Measurements from ENCODE around the gene PISD.

Gene PISD

GRCh38 chr22:31623592-31624304 is 38.3 kb downstream of the PISD start:
- no peak for DNase-seq

DNA sequence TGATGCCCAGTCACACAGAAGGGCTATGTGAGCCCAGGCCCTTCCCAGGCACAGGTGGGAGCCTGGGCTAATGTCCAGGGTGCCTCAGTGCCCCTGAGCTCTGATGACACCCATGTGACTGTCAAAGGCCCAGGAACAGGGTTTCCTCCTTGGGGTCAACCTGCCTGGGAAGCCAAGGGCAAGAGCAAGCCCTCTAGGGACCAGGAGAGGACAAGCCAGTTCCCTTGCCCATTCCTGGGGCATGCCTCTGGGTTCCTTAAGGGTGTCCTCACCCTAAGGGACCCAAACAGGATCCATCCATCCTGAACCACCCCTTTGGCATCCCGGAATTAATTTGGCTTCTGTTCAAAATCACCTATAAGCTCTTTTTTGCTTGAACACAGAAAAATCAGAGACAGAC is 39.0 kb downstream of the PISD start:
- DNase-seq, result no peak

DNA sequence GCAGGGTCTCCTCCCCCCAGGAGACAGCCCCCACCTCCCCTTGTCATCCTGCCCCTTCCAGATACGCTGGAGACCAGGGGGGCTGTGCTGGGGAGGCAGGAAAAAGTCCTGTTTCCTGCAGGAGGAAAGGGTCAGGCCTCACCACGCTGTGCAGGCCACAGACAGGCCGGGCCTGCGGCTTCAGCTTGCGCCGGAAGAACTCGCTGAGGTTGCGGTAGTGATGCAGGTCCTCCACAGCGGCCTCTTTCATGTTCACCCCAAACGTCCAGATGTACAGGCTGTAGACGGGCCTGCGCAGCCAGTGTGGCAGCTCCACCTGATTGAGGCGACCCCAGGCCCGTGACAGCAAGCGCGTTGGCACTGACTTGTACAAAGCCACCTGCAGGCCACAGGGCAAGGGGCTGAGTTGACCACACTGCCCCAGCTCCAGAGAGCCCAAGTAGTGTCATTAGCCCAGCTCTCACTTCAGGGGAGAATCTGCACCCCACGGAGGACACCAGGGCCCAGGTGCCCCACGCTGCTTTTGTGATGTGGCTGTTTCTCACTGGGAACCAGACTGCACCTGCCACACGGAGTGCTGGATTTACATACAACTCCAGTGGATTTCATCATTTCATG is 40.4 kb downstream of the PISD start:
- no peak for DNase-seq

DNA sequence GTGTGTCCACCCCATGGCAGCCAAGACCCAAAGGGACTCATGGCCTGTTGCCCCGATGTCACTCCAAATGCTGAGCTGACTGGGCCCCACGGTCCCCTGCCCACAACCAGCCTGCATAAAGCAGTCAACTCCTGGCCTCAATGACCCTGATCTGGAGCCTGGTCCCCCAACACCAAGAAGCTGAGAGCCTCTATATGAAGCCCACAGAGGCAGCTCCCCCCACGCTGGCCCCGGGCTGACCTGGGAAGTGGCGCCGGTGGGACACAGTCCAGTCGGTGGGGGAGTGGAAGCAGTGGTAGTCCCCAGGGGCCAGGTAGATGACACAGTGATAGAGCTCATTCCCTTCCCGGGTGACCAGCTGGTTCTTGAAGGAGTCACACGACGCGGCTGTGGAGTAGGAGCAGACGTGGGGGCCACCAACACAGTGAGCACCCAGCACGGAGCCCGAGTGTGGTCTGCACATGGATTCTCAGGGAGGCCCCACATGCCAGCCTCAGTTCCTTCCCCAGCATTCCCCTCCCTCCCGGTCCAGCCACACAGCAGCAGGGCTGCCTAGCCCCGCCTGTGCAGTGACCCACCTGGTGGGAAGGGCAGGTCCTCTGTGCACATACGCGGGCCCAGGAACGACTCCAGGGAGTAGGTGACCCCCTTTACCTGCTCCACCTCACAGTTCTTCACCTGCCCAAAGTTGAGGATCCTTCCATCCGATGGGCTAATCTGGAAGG is 41.1 kb downstream of the PISD start:
- DNase-seq, result no peak

DNA sequence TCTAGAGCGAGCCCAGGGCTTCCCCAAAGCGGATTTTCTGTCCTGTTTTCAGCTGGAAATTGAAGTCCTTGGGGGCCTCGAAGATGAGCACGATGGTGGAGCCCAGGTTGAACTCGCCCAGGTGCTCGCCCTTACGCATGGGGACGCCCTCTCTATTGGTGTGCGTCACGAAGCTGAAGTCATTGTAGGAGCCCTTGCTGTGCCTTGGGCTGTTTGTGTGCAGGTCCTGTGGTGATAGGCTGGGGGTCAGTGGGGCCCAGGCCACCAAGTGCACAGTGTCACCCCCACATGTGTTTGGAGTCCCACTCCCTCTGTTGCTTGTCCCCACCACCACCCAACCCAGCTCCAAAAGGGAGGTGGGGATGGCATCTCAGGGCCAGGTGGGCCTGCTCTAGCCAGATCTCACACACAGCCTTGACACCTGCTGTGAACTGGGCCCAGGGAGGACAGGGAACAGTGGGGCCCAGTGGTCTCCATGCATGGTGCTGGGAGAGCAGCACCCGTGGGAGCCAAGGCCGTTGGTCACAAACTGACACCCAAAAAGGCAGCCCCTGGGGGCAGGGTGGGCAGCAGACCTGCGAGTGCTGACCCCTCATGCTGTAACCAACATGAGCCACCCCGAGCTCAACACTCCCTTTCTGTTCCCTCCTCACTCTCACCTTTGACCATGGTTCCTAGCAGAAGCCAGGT is 42.3 kb downstream of the PISD start:
- no peak for DNase-seq

- no peak for DNase-seq
Measured at GRCh38 chr22:31618471-31619176, 43.4 kb downstream of the PISD start.

DNA sequence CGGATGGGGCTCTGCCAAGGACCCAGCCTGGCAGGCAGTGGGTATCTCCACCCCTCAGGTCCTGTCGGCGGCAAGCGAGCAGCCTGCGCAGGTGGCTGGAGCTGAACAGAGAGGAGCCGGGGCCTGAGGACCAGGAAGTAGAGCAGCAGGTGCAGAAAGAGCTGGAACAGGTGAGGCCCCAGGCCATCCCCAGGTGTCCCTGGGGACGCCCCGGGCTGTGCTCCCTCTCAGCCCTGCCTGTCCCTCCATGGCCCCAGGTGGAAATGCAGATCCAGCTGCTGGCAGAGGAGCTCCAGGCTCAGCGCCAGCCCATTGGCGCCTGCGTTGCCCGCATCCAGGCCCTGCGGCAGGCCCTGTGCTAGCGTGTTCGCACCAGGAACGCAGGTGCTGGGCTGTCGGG is 44.0 kb downstream of the PISD start:
- no peak for DNase-seq

DNA sequence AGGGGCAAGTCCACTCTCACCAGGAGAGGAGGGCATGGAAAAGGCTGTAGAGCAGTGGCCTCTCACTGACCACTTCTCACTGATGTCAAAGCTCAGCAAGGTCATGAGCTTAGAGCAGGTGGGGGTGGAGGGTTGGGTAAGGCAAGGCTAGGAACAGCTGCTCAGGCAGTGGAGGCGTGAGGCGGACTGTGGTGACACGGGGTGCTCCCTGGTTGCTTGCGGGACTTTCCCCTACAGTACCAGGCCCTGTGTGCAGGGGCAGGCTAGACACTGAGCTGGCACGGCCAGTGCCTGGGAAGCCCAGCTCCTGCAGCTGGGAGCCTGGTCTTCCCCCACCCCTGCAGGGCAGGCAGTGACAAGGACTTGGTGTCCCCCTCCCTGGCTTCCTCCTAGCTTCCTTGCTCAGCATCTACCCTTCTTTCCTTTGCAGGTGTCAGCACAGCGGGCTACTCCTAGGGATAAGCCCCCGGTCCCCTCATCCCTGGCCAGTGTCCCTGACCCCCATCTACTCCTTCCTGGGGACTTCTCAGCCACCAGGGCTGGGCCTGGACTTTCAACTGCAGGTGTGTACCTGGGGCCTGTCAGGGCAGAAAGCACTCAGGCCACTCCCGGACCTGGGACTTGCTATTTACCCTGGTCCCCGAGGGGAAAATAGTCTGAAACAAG is 45.6 kb downstream of the PISD start:
- DNase-seq, result peak; percentile 26 to 35

DNA sequence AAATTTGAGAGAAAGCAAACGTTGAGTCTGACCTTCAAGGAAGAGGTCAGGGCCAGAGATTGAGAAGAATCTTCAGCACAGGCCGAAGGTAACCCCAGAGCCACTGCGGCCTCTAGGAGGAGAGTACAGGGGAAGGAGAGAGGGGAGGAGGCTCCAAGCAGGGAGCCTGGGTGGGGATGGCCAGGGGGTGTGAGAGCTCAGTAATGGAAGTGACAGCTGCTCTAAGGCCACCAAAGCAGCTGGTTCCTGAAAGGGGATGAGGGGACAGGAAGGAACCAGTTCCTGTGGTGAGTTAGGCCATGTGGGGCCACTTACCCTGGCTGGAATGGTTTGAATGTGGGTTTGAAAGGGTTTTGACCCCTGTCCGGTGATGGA is 46.1 kb downstream of the PISD start:
- DNase-seq, result no peak

- DNase-seq, result no peak
Measured at GRCh38 chr22:31615491-31615860, 46.5 kb downstream of the PISD start.

DNA sequence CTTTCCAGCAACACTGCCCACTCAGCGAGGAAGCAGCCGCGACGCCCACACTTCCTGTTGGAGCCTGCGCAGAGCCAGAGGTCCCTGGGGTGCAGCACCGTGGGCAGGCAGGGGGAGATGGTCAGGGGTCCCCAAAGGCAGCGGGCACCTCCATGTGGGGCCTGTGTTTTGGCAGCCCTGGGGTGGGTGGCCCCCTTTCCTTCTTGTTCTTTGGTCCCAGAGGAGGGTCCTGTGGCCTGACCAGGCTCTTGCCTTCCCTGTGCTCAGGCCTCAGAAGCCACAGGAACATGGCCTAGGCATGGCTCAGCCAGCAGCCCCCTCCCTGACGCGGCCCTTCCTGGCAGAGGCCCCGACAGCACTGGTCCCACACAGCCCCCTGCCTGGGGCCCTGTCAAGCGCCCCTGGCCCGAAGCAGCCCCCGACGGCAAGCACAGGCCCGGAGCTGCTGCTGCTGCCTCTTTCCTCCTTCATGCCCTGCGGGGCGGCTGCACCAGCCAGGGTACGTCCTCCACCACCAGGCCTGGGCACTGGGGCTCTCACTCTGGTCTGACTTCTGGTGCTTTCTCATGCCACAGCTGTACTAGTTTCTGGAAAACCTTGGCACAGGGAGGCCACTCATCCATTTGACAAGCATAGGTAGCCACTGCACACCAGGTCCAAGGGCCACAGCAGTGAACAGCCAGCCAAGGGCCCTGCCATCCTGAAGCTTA is 47.1 kb downstream of the PISD start:
- DNase-seq, result no peak

DNA sequence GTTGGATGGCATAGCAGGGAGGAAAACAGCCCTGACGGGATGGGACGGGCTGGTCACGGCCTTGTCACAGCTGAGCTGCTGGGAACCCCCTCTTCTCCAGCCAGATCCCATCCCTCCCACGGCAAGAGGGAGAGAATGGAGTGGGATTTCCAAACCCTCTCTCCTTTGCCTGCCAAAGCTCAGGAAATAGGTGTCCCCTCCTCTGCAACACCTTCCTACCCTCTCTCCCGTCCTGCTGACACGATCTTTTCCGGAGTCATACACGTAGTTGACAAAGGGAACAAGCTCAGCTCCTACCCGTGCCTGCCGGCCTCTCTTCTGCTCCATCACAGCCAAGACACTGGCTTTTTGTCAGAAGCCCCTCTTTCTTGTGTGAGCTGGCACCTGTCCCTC is 48.1 kb downstream of the PISD start:
- no peak for DNase-seq

DNA sequence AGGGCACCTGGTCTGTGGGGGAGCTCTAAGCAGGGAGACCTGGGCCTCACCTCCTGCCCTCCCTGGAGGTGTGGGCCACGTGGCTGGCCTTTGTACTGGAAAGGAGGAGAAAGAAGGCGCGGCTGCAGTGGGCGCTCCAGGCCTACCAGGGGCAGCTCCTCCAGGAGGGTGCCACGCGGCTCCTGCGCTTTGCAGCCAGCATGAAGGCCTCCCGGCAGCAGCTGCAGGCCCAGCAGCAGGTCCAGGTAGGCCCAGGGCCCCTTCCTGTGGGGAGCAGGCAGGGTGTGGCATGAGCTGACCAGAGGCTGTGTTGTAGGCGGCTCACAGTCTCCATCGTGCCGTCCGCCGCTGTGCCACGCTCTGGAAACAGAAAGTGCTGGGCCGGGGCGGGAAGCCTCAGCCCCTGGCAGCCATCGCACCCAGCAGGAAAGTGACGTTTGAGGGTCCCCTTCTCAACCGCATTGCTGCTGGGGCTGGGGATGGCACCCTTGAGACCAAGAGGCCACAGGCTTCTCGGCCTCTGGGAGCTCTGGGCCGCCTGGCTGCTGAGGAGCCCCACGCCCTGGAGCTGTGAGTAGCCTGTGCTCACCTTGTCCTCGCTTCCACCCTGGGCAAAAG is 48.6 kb downstream of the PISD start:
- DNase-seq, result no peak

DNA sequence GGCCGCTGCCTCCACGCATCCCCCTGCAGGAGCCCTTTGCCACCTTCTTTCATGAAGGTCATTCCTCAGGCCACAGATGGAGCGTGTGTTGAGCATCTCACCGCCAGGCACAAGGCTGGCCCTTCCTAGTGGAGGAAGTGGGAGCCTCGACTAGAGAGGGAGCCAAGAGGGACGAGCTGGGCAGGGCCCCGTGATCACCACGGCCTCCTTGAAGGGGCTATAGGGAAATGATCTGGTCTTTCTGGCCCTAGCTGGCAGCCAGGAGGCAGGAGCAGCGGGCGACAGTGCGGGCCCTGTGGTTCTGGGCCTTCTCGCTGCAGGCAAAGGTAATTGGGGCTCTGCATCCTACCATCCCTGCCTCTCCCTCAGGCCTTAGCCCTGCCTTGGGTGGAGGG is 49.1 kb downstream of the PISD start:
- DNase-seq, result no peak

DNA sequence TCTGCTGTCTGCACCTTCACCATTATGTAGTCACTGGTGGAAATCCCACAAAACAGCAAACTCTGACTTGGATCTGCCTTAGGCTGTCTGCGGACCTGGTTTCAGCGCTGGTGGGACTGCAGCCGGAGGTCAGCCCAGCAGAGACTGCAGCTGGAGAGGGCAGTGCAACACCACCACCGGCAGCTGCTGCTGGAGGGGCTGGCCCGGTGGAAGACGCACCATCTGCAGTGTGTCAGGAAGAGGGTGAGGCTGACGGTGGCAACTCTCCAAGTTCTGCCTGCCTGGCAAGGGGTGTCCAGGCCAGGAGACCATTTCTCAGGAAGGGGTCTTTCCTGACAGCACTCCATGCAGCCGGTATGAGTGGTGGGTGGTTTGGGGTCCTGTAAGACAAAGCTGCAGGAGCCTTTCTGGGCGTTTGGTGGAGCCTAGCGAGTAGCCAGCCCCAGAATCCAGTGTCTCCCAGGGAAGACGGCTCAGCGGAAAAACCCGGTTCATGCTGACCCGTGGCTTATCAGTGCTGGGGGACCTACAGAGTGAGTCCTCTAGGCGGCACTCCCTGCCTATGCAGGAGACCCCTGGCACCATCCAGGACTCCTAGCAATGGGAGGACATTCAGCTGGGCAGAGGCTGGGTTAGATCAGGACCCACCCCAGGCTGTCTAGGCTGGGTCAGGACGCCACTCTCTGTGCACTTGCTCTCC is 50.8 kb downstream of the PISD start:
- DNase-seq, result no peak

DNA sequence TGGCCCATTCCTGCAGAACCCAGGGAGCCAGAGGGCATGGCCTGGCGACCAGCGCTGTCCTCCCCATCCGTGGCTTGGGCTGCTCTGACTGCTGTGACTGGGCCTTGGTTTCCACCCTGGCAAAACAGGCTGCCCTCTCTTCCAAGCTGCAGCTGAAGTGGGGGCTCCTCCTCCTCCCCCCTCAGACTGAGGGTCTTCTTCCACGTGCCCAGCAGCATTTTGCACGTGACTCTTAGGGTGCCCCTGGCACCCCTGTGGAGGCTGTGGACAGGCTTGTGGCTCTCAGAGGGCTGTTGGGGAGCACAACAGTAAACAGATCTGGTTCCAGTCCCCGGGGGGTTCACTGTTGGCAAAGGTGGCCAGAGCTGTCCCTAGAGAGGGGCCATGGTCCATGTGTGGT is 51.4 kb downstream of the PISD start:
- no peak for DNase-seq

DNA sequence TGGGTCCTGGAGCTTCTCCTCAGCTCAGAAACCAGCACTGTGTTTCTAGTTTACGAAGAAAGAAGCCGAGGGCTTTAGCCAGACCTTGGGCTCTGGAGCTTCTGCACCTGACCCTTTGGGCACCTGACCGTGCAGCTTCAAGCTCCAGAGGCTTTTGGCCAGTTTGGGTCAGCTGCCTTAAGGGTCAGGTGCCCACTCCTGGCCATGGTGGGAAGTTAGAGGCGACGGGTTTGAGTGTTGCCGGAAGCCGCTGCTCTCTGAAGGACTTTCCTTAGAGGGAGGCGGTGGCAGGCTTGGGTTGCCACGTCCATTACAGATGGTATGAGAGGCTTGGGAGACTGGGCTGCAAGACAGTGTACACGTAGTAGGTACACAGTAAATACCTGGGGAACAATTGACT is 52.3 kb downstream of the PISD start:
- DNase-seq, result no peak

- DNase-seq, result no peak
Measured at GRCh38 chr22:31607696-31608095, 54.3 kb downstream of the PISD start.

- DNase-seq, result no peak
Measured at GRCh38 chr22:31605851-31606585, 56.0 kb downstream of the PISD start.

All from stimulated activated CD4-positive, alpha-beta T cell treated with anti-CD3 and anti-CD28 coated beads, Interleukin-4, amount 100 ng/mL, for 4 hours (primary cell).